Fibroblast of the conjunctiva (primary cell): Measurements from ENCODE around the gene PER1.
A peak's percentile ranks its signal among the peaks of the same experiment; 100 is the strongest.

Experiments used
- DNase-seq: peaks from one replicate; pipeline ENCODE4 v3.0.0-alpha.2; 2010; ENCODE audit warnings: low read depth

Gene PER1

DNA sequence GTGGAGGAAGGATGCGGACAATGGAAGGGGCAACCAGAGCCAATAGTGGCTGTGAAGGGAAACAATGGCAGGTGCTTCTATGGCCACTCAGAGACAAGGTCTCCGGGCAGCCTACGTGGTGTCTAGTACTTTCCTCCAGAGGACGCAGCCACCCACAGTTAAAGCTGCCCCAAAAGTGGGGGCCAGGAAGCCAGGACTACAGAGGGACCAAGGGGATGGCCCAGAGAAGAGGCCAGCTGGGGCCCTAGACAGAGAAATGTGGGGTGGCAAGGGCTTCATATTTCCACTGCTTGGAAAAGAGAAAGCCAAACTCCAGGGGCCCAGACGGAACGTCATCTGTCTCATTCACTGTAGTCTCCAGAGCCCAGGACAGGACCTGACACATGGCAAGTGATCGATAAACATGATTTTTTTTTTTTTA lies 837 bp upstream of the PER1 start:
- DNase-seq, result no peak

DNA sequence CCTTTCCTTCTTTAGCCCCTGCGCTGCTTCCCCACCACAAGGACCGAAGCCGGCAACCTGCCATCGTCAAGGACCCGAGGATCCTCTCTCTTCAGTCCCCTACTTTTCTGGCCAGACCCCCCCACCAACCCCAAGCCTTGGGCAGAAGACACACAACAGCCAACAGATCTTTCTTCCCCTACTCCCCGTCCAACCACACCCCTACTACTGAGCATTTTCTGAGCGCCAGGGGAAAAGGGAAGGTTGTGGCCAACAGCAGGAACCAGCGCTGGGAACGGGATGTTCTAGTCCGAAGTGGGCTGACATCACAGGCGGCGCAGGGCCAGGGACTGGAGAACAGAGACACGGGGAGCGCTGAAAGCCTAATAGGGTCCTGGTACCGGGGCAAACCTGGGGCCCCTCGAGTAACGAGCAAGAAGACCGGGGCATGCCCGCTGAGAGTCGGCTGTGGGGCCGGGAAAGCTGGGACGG lies 528 bp downstream of the PER1 start:
- DNase-seq, result peak; percentile 81

DNA sequence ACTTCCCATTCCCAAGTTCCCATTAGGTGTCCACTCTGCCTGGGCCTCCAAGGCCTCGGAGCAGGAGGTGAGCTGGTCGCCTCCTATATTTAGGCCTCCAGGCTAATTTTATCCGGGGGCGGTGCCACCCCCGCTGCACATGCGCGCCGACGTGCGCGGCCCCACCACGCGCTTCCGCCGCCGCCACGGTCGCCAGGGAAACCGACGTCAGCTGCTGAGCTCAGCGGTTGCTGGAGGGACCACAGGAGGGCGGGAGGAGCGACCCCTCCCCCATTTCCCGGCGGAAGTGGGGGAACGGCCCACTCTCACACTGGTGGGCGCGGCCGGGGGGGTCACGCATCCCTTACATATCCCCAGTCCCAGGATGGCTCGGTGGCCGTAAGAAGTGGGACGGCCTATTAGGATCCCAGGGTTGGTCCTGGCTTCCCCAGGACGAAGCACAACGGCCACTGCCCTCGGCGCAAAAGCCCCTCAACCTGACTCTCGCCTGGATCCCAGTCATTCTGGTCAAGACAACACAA lies 1.0 kb downstream of the PER1 start:
- peak; percentile 78 for DNase-seq

- no peak for DNase-seq
Observed at GRCh38 chr17:8150194-8151119, 1.7 kb downstream of the PER1 start.

DNA sequence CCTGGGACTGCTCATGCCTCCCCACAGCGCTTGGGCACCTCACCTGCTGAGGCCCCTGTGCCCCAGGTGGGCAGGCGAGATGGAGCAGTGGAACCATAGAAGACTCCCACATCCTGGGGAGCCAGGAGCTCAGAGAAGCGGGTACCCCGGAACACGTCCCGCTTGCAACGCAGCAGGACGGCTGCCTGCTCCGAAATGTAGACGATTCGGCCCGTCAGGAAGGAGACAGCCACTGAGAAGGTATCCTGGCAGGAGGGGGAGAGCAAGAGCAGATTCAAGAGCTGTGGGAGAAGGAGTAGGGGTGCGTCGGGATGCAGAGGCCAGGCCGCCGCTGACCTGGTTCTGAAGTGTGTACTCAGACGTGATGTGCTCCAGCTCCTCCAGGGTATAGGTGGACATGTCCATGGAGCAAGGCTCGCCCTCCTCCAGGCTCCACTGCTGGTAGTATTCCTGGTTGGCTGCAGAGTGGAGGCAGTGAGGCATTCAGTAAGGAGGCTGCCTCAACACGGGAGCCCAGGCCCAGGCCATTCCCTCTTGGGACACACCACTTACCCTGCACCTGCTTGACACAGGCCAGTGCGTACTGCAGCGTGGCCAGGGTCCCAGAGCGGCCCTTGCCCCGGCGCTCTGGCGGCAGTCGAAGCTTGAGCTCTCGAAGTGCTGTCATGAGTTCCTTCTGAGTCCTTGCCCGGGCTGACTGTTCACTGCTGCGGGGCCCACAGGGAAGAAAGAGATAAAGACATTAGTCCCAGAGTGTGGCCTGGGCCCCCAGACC lies 2.6 kb downstream of the PER1 start:
- DNase-seq, result no peak

GRCh38 chr17:8148560-8148959 lies 3.6 kb downstream of the PER1 start:
- DNase-seq, result no peak

DNA sequence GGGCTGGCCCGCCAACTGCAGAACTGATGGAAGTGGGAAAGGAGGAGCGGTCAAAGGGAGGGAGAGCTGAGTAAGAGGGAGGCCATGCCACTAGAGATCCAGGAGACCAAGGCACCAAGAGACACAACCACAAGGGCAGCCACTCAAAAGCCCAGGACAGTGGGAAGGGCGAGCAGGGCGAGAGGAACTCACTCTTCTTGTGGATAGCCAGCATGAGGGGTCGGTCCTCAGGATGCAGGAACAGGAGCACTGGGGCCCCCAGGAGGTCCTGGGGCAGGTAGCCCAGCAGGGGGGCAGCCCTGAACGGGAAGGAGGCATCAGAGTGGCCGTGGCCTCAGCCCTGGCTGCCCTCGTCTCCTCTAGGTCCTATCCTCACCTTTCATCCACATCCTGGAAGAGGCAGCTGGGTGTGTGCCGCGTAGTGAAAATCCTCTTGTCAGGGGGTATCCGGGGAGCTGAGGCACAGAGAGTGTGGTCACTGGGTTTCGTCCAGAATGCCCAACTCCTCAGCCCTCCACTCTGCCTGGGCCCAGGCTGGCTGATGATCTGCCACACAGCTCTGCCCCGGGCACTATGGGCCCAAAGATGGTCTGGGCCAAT lies 4.3 kb downstream of the PER1 start:
- no peak for DNase-seq

DNA sequence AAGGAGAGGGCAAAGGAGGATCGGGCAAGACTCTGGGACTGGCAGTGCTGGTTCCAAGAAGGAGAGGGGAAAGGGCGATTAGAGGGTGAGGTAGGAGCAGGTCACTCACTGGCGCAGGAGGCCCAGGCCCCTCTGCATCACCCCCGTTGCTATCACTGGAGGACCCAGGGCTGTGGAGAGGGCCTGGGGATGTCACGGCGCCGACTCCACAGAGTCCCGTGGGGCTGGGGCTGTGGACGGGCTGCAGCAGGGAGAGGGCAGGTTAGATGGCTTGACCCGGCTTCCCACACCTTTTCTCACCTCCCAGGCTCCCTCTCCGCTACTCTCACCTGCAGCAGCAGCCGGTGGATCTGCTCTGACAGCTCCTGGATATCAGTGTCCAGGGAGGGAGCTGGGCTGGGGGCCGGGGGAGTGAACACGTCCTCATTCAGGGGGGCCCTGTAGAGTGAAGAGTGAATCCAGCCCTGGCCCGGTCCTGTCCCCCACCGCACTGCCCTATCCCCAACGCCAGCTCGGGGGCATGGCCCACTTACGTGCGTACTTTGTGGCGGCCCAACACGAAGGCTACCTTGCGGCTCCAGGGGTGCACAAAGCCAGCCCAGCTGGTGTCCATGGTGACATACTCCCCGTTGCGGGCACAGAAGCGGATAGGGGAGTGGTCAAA lies 4.9 kb downstream of the PER1 start:
- DNase-seq, result no peak

DNA sequence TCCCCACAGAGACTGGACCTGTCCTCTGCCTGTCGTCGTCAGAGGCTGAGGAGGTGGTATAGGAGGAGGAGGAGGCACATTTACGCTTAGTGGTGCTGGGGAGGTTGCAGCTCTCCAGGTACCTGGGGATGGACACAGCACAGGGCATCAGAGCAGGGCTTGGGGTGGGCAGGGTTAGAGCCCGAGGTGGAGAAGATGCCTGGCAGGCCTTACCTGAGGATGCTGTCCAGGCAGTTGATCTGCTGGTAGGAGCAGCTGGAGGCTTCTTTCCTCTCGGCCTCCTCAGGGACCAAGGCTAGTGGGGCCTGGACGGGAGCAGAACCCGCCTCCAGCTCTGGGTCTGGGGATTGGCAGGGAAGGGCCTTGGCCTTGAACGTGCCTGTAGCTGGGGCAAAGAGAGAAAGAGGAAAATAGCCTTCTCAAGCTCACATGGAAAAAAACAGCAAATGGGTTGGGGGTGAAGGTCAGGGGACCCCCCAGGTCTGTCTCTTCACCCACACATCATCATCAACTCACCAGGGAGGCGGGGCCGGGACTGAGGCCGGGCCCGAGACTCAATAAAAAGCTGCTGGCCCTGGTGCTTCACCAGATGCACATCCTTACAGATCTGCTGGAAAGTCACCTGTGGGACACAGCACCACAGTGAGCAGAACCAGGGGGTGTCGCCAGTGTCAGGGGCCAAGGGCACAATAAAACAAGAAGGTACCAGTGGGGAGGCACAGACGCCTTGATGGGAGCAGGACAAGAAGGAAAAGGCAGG lies 5.6 kb downstream of the PER1 start:
- no peak for DNase-seq

- no peak for DNase-seq
Observed at GRCh38 chr17:8145811-8146210, 6.4 kb downstream of the PER1 start.

- DNase-seq, result no peak
Observed at GRCh38 chr17:8144401-8145231, 7.6 kb downstream of the PER1 start.

- DNase-seq, result no peak
Observed at GRCh38 chr17:8143581-8144400, 8.4 kb downstream of the PER1 start.

DNA sequence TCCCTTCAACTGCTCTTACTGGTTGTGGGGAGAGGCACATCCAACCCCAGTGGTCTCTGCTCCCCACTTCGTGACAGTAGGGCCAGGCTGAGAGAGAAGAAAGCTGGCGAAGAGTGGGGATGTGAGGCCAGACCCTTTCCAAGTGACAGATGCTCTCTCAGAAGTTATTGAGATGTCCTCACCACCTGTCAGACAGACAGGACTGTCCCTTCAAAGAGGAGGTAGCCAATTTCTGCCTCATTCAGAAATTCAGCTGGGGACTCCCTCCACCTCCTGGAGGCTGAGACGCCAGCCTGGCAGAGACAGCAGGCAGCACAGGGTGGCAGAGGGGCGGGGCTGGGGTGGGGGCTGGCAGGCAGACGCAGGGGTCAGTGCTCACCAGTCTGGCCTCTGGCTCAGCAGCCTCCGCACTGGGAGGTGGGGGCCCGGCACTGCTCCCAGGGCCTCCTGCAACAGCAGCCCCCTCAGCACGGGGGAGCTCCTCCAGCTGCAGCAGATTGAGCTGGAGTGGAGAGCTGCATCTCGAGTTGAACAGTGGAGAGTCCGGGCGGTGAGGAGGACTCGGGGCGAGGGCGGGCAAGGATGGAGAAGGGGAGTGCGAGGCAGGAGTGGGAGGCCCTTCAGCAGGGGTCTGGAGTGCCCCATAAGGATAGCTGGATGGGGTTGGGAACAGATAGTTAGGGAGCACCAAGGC lies 9.2 kb downstream of the PER1 start:
- DNase-seq, result no peak

DNA sequence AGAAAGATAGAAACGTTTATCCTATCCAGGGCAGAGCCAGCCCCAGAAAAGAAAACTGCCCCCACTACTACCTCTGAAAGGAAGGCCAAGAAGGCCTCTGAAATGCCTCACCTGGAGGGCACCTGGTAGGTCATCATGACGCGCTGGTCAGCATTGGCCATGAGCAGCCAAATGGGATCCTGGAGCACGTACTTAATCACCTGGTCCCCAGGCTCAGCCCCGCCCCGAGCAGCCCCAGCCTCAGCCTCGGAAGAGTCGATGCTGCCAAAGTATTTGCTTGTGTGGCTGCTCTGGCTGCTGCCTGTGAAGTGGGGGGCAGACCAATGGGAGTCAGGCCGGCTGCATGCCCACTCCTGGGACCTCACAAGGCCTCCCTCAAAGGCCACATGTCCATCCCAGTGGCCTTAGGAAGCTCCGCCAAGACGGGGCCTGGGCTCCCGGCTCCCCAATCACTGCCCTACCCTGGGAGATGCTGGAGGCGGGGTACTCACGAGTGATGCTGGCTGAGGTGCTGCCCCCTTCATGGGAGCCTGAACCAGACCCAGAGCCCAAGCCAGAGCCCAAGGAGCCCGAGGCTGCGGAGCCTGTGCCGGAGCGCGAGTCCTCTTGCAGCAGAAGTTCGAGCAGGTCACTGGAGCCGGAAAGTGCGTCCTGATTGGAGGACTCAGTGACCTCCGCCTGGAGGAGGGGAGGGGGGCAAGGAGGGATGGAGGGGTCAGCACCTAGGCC lies 9.9 kb downstream of the PER1 start:
- no peak for DNase-seq

- no peak for DNase-seq
Observed at GRCh38 chr17:8141741-8142140, 10.5 kb downstream of the PER1 start.

DNA sequence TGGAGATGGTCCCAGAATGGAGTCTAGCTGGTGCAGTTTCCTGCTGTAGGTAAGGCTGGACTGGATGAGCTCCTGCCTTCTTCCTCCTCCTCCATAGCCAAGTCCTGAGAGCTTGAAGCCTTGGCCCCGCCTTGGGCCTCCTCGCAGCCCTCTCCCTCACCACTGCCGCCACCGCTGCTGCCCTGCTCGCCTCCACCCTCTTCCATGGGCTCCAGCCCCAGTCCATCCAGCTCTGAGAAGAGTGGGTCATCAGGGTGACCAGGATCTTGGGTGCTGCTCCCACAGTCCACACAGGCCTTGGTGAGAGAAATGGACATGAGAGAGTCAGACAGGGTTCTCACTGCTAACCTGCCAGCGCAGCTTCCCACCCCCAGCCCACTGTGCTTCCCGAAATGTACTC lies 11.2 kb downstream of the PER1 start:
- no peak for DNase-seq

DNA sequence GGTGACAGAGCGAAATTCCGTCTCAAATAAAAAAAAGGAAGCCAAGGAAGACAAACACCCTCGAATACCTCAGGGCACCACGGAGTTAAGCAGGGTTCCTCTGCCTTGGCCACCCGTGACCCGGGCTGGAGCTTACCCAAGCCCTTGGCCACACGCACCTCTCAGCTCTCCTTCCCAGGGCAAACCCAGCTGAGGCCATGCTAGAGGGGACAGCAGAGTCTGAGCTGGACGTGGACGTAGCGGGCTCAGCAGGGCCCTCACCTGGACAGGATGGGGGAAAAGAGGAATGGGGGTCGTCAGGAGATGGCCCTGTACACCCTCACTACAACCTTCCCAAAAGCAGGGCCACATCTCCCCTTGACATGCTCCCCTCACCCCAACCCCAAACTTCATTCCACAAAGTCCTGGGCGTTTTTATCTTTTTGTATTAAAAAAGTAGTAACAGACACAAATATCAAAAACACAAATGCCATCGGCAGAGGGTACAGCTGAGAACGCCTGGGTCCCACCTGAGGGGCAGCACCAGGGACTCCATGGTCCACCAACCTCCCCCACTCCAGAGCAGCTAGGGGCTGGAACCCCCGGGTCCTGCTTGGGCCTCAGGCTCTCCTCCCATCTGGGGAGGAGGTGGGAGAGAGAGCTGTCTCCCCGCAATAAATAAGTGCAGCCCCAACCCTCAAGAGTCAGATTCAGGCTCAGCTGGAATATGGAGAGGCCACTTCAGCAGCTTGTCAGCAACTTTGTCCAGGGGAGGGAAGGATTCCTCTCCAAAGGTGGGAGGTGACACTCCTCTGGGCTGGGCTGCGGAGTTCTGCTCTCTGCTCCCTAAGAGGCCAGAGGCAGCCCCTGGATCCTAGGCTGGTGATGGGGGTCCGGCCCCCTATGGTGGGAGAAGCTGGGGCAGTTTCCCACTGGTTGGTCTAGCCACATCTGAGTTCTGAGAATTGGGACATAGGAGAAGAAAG lies 11.9 kb downstream of the PER1 start:
- DNase-seq, result no peak
